Stimulated activated CD8-positive, alpha-beta memory T cell treated with anti-CD3 and anti-CD28 coated beads, Interleukin-2, amount 100 ng/mL, for 1 hour (primary cell): ENCODE measurements around the gene GLOD4.
A peak's percentile ranks its signal among the peaks of the same experiment; 100 is the strongest.
"Not testable (repeated sequence)": the region's sequence is repeated elsewhere in the genome, so short reads cannot be mapped to it uniquely, and the experiment has no call there.

Source experiments
- DNase-seq, 2 donors: peaks; one replicate each; pipeline ENCODE4 v3.0.0-alpha.2; 2020; ENCODE audit warnings: low read depth in 2 of 2

The GLOD4 gene

DNA sequence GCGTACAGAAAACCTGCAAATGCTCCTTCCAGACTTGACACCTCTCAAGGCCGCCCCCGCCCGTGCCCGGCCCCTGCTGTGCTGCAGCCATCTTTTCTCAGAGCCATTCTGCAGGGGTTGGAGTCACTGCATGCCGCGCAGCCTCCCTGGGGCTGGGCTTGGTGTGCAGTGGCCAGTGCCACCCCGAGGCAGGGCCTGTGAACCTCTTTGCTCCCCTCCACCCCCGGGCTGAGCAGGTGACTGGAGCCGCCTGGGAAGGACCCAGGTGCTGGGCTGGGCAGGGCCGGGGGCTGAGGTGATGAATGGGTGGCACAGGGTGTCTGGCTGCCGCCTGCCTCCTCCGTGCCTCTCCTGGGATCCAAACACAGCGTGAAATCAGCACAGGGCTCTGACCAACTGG, 20.4 kb upstream of the GLOD4 start:
- no peak for DNase-seq

DNA sequence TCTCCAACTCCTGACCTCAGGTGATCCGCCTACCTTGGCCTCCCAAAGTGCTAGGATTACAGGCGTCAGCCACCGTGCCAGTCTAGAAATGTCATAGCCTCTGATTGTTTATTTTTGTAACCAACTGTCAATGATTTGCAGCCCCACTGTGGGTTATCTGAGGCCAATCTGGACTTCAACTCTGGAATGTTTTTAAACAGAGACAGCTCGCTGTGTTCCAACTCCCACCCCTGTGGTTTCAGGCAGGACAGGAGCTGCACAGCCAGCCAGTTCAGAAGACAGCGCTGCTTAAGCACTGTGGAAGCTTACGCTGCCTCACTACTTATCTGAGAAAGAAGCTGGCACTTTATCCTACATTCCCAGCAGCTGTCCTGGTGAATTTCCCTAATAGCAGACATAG, 19.6 kb upstream of the GLOD4 start:
- no peak for DNase-seq

DNA sequence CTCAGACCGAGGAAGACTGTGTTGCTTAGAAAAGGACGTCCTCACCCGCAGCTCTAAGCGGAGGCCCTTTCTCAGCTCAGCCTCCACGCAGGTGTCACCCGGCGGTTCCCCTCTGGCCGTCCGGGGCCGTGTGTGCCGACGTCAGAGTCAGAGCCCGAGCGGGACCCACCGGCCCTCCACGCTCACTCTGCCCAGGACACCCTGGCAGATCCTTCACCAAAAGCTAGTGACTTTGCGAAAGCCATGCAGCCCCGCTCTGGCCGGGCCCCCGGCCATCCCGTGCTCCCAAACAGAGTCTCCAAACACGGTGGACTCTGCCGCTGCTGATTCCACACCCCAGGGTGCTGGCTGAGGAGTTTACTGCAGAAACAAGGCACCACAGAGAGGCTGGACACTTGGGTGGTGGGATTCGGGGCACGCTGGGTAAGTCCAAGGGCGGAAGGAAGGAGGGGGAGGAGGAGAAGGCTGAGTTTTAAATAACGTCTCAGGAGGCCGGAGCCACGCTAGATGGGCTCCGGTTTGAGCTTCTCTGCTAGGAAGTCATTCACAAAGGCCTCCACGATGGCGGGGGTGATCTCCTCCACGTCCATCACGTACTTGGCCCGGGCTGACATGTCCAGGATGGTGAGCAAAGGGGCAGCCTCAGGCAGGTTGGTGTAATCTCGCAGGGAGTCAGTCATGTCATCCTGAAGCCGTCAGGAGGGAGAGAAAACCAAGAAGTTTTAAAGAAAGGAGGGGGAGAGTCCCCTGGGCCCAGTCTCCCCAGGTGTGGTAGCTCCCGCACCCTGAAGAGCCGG, 18.6 kb upstream of the GLOD4 start:
- DNase-seq = no peak

DNA sequence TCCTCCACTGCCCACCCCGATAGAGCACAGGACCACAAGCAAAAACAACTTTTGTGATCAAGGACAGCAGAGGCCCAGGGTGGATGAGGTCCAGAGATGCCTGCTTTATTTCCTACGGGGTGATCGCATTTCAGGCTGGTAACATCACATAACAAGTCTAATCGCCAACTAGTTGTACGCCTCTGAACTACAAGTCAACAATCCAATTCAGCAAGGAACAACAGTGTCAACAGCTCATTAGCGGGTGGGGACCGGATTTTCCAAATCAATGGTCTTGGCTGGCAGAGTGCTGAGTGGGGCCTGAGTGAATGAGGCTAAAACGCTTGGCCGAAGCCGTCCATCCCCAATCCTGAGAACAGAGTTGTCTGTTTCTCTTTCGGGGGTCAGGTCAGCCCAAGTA, 17.2 kb upstream of the GLOD4 start:
- DNase-seq = no peak

DNA sequence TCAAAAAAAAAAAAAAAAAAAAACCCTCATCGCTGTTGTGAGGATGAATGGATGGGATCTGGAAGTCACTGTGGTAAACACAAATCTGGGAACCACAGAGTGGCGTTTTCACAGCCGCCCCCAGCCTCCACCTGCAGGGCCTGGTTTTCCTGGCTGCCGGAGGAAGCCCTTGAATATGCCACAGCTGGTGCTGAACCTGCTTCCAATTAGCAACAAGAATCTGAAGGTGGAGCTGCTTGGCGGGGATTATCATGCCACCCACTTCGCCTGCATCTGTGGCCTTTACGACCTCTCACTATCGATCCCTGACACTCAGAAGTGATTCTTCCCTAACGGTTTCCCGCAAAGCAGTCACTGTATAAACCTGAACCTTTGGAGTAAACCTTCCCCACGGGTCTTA, 16.2 kb upstream of the GLOD4 start:
- no peak for DNase-seq

DNA sequence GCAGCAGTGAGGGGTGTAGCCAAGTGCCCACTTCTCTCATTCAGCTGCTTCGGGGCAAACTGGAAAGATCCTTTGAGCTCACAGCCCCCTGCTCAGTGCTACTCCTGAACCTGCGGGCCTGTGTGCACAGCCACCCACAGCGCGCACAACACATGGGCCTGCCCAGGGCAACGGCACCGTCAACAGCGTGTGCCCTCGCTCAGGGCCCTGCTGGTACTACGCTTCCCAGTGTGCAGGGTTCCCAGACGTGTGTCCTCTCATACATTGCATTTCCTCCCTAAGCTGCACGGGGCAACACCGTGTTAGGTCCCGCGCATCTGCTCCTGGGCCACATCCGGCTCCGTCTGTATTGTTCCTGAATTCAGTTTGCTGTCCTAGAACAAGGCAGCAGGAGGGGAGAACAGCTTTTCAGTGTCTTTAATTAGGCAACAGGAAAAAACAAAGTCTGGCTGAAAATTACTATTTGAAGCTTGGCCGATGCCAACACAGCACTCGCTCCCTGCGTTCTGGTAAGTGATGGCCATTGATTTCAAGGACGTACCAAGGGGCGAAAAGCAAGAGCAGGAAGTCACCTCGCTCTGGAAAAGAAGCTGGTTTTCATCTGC, 15.3 kb upstream of the GLOD4 start:
- DNase-seq = no peak

DNA sequence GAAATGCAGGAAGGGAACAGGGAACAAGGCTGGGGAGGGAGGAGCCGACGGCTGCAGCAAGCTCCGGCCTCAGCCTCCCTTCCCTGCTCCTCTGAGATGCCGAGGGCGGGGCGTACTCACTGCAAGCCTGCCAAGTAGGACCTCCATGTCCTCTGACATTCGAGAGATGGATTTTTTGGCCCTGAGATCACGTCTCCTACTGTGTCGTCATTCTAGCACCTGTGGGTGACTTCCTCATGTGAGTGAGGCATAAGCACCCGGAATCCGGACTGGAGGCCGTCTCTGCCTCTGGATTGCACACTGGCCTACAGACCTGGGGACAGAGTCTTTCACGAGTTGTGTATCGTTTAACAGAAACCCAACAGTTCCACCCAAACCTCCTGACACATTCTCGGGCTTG, 14.5 kb upstream of the GLOD4 start:
- no peak for DNase-seq

DNA sequence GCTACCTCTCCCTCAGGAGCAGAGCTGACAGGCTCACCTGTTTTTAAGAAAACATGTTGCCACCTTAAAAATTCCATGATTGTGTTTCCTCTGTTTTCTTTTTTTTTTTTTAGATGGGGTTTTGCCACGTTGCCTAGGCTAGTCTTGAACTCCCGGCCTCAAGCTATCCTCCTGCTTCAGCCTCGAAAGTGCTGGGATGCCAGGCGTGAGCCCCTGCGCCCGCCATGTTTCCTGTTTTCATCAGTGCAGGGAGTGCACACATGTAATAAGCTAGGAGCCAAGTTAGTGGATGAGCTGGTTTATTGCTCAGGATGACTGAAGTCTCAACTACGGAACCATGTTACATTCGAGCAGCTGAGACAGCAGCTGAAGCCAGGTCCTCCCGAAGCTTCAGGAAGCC, 13.6 kb upstream of the GLOD4 start:
- no peak for DNase-seq

DNA sequence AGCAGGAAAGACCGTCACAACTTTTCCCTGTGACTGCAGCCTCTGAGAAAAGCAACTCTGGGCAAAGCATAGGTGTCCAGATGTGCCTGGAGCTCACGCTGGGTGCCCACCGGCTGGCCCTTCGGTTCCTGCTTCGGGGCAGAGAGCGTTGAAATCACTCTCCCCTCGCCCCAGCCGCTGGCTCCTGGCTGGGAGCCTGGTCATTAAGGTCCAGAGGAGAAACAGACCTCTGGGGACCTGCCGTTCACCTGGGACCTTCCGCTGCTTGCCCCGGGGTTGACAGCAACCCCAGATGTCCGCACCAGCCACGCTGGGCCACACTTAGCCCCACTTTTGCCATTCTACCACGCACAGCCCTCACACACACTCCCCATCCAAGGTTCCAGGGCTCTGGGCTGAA, 13.2 kb upstream of the GLOD4 start:
- no peak for DNase-seq

DNA sequence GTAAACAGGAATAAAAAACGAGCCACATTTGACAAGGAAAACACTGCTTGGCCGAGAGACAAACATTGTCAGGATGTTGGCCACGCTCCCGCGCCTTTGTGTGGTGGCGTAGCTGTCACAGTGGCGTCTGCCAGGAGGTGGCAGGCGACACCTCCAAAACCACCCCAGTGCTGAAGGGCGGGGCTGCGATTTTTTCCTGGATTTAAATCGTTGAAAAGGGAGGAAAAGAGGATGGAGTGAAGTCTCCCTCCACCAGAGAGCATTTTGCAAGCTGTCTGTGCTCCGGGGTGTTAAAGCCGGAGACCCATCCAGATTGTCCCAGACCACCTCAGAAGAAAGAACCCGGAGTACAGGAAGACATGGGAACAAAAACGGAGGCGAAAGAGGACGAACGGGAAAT, 12.8 kb upstream of the GLOD4 start:
- DNase-seq = peak in 1 of 2 donors; percentile 6

DNA sequence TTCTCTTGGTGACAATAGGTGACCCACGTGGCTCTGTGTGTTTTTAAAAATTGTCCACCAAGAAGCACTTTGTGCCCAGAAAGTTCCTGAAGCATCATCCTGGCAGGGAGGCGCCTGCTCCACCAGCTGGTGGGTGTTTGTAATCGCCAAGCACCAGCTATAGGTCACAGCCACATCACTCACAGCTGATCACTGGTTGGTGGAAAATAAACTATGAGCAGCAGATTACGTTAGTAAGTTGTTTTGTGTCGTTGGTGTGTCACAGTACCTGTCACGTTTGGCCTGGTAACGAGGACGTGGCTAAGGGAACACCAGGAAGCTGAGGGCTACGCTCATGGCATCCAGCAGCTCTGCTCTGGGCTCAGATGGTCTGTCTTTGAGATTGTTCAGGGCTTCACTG, 10.2 kb upstream of the GLOD4 start:
- no peak for DNase-seq

DNA sequence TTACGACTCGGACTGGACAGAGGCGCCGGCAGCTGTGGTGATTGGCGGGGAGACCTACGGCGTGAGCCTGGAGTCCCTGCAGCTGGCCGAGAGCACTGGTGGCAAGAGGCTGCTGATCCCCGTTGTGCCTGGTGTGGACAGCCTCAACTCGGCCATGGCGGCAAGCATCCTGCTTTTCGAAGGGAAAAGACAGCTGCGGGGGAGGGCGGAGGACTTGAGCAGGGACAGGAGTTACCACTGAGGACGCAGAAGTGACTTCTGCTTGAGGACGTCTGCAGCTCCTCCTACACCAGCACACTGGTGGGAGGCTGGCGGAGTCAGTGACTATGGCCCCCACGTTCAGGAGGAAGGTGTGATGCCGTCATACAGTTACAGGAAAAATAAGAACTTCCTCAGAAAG, 9.7 kb upstream of the GLOD4 start:
- no peak for DNase-seq

DNA sequence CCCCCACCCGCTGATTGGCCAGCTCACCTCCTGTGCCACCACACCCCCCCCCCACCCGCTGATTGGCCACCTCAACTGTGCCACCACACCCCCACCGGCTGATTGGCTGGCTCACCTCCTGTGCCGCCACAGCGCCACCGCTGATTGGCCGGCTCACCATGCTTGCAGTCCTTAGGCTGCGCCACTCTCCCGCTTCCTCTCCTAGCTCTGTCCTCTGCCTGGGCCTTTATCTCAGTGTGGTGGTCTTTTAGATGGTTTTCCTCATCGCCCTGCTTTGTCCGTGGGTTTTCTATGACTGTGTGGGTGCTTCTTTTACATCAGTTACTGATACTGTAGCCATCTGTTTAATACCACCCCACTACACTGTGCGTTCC, 8.8 kb upstream of the GLOD4 start:
- not testable (repeated sequence) for DNase-seq

DNA sequence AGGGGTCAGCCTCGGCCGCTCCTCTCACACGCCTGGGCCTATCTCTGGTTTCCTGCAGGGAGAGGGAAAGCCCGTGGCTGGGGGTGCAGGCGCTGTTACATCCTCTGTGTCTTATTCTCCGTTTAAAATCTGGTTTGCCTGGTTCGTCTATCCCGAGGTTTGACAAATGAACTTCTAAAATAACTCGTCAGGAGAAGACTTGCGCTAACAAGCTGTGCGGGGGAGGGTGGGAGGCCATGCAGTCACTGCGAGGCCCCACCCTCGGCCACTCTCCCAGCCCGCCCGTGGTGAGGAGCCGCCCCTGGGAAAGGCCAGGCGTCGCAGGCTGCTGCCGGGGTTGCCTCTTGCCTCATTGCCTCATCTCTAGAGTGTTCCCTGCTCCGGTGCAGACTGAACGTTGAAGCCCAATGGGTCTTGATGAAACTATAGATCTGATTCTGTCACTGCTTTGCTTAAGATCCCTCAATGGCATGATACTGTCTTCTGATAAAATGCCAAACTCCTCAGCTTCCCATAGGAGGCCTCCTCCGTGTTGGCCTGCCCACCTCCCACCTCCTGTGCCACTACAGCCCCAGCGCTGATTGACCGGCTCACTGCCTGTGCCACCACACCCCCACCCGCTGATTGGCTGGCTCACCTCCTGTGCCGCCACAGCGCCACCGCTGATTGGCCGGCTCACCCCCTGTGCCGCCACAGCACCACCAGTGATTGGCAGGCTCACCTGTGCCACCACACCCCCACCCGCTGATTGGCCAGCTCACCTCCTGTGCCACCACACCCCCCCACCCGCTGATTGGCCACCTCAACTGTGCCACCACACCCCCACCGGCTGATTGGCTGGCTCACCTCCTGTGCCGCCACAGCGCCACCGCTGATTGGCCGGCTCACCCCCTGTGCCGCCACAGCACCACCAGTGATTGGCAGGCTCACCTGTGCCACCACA, 8.1 kb upstream of the GLOD4 start:
- not testable (repeated sequence) for DNase-seq

DNA sequence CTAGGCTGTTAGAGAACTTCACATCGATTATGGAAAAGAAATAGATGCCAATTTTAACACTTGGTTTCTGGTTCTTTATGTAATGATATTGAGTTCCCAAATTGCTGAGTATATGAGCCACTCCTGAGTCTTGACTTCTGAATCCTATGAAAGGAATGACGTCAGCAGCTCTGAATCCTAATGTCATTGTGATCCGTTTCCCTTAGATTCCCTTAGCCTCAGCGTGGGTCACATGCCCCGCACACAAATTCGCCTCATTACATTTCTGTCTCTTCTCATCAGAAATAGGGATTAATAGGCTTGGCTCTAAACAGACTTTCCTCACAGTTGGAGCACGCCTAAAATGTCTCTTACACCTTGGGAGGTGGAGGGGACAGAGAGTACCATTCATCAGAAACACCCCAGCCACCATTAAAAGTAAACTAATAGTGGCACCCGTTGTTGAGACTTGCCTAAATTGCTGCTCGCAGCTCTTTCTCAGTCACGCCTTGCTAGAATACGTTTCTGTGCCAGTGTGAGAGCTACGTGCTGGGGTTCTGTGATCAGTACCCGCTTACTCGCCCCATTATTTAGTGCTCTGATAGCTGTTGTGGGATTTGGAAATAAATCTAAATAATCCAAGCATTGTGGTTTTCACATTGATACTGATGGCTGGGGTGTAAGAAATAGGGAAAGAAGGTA, 7.2 kb upstream of the GLOD4 start:
- no peak for DNase-seq

DNA sequence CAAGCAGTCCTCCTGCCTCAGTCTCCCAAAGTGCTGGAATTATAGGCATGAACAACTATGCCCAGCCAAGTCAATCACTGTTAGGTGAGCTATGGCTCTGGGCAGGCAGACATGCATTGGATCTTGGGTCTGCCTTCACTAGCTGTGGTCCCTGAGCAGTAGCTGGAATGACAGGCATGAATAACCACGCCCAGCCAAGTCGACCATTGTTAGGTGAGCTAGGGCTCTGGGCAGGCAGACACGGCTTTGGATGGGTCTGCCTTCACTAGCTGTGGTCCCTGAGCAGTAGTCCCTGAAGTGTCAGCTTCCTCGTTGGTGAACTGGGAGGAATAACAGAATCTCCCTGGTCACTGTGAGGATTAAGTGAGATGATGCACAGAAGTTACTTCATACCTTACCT, 6.5 kb upstream of the GLOD4 start:
- no peak for DNase-seq

DNA sequence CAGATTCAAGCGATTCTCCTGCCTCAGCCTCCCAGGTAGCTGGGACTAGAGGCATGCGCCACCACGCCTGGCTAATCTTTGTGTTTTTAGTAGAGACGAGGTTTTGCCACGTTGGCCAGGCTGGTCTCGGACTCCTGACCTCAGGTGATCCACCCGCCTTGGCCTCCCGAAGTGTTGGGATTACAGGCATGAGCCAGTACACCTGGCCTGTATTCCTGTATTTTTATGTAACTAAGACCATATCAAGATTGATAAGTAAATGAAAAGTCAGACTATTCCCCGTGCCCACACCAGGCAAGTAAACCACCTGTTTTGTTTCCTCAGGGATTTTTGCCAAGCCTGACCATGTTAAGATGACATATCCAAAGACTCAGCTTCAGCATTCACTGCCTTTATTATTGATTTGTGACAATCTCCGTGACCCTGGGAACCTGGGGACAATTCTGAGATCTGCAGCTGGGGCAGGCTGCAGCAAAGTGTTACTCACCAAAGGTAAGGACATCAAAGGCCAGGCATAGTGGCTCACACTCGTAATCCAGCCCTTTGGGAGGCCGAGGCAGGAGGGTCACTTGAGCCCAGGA, 5.7 kb upstream of the GLOD4 start:
- no peak for DNase-seq

DNA sequence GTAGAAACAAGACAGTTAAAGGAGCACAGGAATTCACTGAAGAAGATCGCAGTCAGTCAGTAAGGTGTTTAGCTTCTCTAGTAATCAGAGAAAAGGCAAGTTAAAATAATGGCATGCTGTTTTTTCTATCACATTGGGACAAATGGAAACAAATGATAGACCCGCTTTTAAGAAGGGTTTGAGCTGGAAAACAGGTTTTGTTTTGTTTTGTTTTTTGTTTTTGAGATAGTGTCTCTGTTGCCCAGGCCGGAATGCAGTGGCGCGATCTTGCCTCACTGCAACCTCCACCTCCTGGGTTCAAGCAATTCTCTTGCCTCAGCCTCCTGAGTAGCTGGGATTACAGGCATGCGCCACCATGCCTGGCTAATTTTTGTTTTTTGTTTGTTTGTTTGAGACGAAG, 3.8 kb upstream of the GLOD4 start:
- DNase-seq = not testable (repeated sequence)

DNA sequence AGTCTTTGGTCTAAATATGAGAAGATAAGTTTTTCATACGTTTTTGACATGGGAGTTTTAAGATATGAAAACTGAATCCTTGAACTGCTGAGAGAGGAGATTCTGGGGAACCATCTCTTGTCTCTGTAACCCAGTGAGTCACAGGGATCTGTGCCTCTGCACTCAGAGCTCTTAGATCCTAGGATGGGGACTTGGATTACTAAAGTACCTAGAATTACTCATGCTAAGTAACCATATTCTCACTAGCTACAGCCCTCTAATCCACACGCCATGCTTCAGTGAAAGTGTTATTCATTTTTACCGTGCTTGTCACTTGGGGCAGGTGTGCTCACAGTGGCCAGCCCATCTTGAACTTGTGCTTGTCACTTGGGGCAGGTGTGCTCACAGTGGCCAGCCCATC, 2.1 kb upstream of the GLOD4 start:
- DNase-seq = no peak

DNA sequence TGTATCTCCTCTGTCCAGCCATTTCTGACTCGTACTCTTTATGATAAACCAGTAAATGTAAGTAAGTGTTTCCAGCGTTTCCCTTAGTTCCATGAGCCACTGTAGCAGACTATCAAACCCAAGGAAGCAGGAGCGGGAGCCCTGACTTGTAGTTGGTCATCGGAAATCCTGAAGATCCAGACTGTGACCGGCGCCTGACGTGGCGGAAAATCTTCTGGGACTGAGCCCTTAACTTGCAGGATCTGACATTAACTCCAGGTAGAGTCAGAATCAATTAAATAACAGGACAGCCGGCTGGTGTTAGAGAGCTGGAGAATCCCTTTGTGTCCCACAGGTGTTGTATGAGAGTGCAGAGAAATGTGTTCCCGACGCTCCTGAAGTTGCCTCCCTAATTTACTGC, 4.0 kb downstream of the GLOD4 start:
- DNase-seq = no peak

DNA sequence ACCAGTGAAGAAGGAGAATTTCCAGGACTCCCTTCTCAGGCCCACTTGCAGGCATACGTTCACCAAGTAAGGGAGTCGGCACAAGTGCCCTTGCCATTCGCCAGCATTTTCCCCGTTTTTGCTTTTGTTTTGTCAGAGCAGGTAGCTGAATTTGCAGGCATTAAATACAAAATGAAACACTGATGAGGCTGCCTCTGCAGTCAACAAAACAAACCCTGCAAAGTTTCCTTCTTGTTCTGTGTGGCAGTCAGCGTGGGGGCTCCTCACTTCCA, 7.8 kb downstream of the GLOD4 start:
- no peak for DNase-seq
